ENCODE data around the gene UGT3A2.
"Not testable (repeated sequence)": the region's sequence is repeated elsewhere in the genome, so short reads cannot be mapped to it uniquely, and the experiment has no call there.

UGT3A2 gene

GRCh38 chr5:36049949-36050348 is 16.7 kb downstream of the UGT3A2 start:
- DNase-seq: no peak

GRCh38 chr5:36047384-36048160 is 19.1 kb downstream of the UGT3A2 start:
- no peak for DNase-seq

GRCh38 chr5:36045895-36046294 is 20.8 kb downstream of the UGT3A2 start:
- no peak for DNase-seq

- DNase-seq: no peak
Measured at GRCh38 chr5:36041537-36041845, 25.2 kb downstream of the UGT3A2 start.

- no peak for DNase-seq
Measured at GRCh38 chr5:36040651-36041536, 25.8 kb downstream of the UGT3A2 start.

- no peak for DNase-seq
Measured at GRCh38 chr5:36035696-36036095, 31.0 kb downstream of the UGT3A2 start.

GRCh38 chr5:36034536-36035134 is 32.0 kb downstream of the UGT3A2 start:
- DNase-seq: not testable (repeated sequence)

GRCh38 chr5:36033486-36033885 is 33.2 kb downstream of the UGT3A2 start:
- DNase-seq: no peak

GRCh38 chr5:36033047-36033446 is 33.6 kb downstream of the UGT3A2 start:
- no peak for DNase-seq

GRCh38 chr5:36031223-36031622 is 35.5 kb downstream of the UGT3A2 start:
- no peak for DNase-seq

GRCh38 chr5:36029914-36030313 is 36.8 kb downstream of the UGT3A2 start:
- no peak for DNase-seq

GRCh38 chr5:36028816-36029465 is 37.7 kb downstream of the UGT3A2 start:
- DNase-seq: no peak

- no peak for DNase-seq
Measured at GRCh38 chr5:36027711-36028110, 39.0 kb downstream of the UGT3A2 start.

GRCh38 chr5:36026706-36027465 is 39.8 kb downstream of the UGT3A2 start:
- no peak for DNase-seq

GRCh38 chr5:36022246-36022645 is 44.4 kb downstream of the UGT3A2 start:
- not testable (repeated sequence) for DNase-seq

- not testable (repeated sequence) for DNase-seq
Measured at GRCh38 chr5:36019584-36019983, 47.1 kb downstream of the UGT3A2 start.

GRCh38 chr5:36017622-36018021 is 49.1 kb downstream of the UGT3A2 start:
- no peak for DNase-seq

- no peak for DNase-seq
Measured at GRCh38 chr5:36017004-36017403, 49.7 kb downstream of the UGT3A2 start.

- DNase-seq: no peak
Measured at GRCh38 chr5:36013182-36013581, 53.5 kb downstream of the UGT3A2 start.

- DNase-seq: no peak
Measured at GRCh38 chr5:36009698-36010097, 57.0 kb downstream of the UGT3A2 start.

GRCh38 chr5:36007366-36007765 is 59.3 kb downstream of the UGT3A2 start:
- DNase-seq: no peak

GRCh38 chr5:36006163-36006562 is 60.5 kb downstream of the UGT3A2 start:
- DNase-seq: no peak

All from bone marrow (tissue), 2 donors.